HEK293T (cell line): ENCODE measurements around the gene PRTFDC1.

Experiments
- CTCF ChIA-PET: fragments of 350-600 bp; formaldehyde crosslinking; extraction: SDS; loops from one replicate; lab custom pipeline; 2021; ENCODE audit warnings: antibody characterized with exemption, inconsistent platforms; lab: Yijun Ruan, JAX
- POLR2A ChIA-PET: fragments of 350-600 bp; formaldehyde crosslinking; extraction: SDS; loops from one replicate; lab custom pipeline; 2020; ENCODE audit warnings: antibody characterized with exemption, inconsistent platforms; lab: Yijun Ruan, JAX
- DNase-seq: peaks from one replicate; pipeline ENCODE4 v3.0.0; 2012; ENCODE audit warnings: mixed read lengths; ENCODE audit errors: extremely low spot score
- ARNT ChIP-seq: fragments of 450-650 bp; IDR thresholded peaks from 2 replicates; pipeline ENCODE4 v1.6.1; 2017; ENCODE audit warnings: mild to moderate bottlenecking
- BHLHE40 ChIP-seq: fragments of 450-650 bp; IDR thresholded peaks from 2 replicates; pipeline ENCODE4 v1.6.1; 2016; ENCODE audit warnings: mild to moderate bottlenecking, moderate library complexity, borderline replicate concordance
- CTBP1 ChIP-seq: fragments of 450-650 bp; IDR thresholded peaks from 2 replicates; pipeline ENCODE4 v1.6.1; 2016; ENCODE audit warnings: borderline replicate concordance
- ELF4 ChIP-seq: fragments of 450-650 bp; IDR thresholded peaks from 2 replicates; pipeline ENCODE4 v1.6.1; 2017; ENCODE audit warnings: antibody characterized with exemption
- FOXA1 ChIP-seq: fragments of 450-650 bp; IDR thresholded peaks from 2 replicates; pipeline ENCODE4 v1.6.1; 2016; ENCODE audit warnings: mild to moderate bottlenecking
- FOXK2 ChIP-seq: fragments of 450-650 bp; IDR thresholded peaks from 2 replicates; pipeline ENCODE4 v1.6.1; 2016; ENCODE audit warnings: mild to moderate bottlenecking
- FOXM1 ChIP-seq: fragments of 450-650 bp; IDR thresholded peaks from 2 replicates; pipeline ENCODE4 v1.6.1; 2017; ENCODE audit warnings: mild to moderate bottlenecking, borderline replicate concordance
- HDGF ChIP-seq: fragments of 450-650 bp; IDR thresholded peaks from 2 replicates; pipeline ENCODE4 v1.6.1; 2017; ENCODE audit warnings: antibody characterized with exemption, borderline replicate concordance
- L3MBTL2 ChIP-seq: fragments of 450-650 bp; conservative IDR thresholded peaks from 2 replicates; pipeline ENCODE4 v1.6.1; 2016; ENCODE audit warnings: mild to moderate bottlenecking
- LEF1 ChIP-seq: fragments of 450-650 bp; IDR thresholded peaks from 2 replicates; pipeline ENCODE4 v1.6.1; 2017; ENCODE audit warnings: mild to moderate bottlenecking, borderline replicate concordance
- NFRKB ChIP-seq: fragments of 450-650 bp; IDR thresholded peaks from 2 replicates; pipeline ENCODE4 v1.6.1; 2016; ENCODE audit warnings: mild to moderate bottlenecking, moderate library complexity
- PKNOX1 ChIP-seq: fragments of 450-650 bp; IDR thresholded peaks from 2 replicates; pipeline ENCODE4 v1.6.1; 2016
- SP1 ChIP-seq: fragments of 450-650 bp; IDR thresholded peaks from 2 replicates; pipeline ENCODE4 v1.6.1; 2017
- SUZ12 ChIP-seq: fragments of 450-650 bp; IDR thresholded peaks from 2 replicates; pipeline ENCODE4 v1.6.1; 2016; ENCODE audit warnings: mild to moderate bottlenecking
- TARDBP ChIP-seq: fragments of 450-650 bp; IDR thresholded peaks from 2 replicates; pipeline ENCODE4 v1.6.1; 2016
- ZNF384 ChIP-seq: fragments of 450-650 bp; IDR thresholded peaks from 2 replicates; pipeline ENCODE4 v1.6.1; 2016

The PRTFDC1 gene

DNA sequence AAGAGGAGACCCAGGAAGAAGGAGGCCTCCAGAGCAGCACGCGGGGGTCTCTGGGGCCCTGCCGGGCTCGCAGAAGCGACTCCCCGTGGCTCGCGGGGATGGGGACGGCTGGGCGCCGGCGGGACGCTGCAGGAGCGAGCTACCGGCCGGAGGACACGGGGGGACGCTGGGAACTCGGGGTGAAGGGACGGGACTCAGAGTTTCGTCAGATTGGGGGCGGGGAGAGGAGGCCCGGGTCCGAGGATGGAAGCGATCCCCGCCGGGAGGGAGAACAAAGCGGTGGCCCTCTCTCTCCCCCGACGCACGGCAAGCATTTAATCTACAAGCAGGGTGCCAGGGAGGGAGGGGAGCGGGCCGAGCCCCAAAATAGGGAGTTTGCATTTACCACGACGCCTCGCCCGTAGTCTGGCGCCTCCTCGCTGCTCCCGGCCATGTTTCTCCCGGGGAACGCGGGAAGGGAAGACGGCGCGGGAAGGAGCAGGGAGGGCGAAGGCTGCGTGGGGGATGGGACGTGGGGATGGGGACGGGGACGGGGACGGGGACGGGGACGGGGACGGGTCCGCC, at the start of gene PRTFDC1:
TSS of gene PRTFDC1 (minus strand) at position 464 of the 564 bp plus-strand sequence. CDS start at position 433, 31 bp downstream.
- POLR2A ChIA-PET = interaction anchor here (0.7 to 1.1 kb wide), 3 partner anchors 12 to 227 kb away, joined by 3 to 4 read pairs (median 3); no protein-coding TSS in a partner anchor
- TF ChIP-seq FOXK2 (no peak), TARDBP (no peak), L3MBTL2 (peak; percentile 92), NFRKB (peak; percentile 33; the same call in 1 of the 2 replicates), CTBP1 (no peak), SUZ12 (no peak), ZNF384 (no peak), BHLHE40 (no peak), SP1 (no peak), HDGF (no peak), FOXA1 (no peak), LEF1 (no peak)
- CTCF ChIA-PET = interaction anchor here (1.4 kb wide), 1 partner anchor 10 kb away, joined by 3 read pairs; no protein-coding TSS in a partner anchor
- DNase-seq = peak; percentile 38

GRCh38 chr10:24998044-24998443, 45.6 kb upstream of the PRTFDC1 start:
- ChIA-PET POLR2A (no interaction called here), CTCF (no interaction called here)
- TF ChIP-seq NFRKB (no peak), ARNT (no peak), PKNOX1 (no peak), HDGF (no peak), CTBP1 (no peak), SP1 (no peak), FOXM1 (no peak), TARDBP (no peak), SUZ12 (no peak)
- no peak for DNase-seq

GRCh38 chr10:24995072-24995471, 42.7 kb upstream of the PRTFDC1 start:
- DNase-seq = no peak
- no peak for TF ChIP-seq CTBP1
- TF ChIP-seq L3MBTL2 = no peak
- no peak for TF ChIP-seq LEF1
- TF ChIP-seq FOXA1 = no peak
- TF ChIP-seq ARNT = no peak
- CTCF ChIA-PET = no interaction called here
- POLR2A ChIA-PET = no interaction called here

DNA sequence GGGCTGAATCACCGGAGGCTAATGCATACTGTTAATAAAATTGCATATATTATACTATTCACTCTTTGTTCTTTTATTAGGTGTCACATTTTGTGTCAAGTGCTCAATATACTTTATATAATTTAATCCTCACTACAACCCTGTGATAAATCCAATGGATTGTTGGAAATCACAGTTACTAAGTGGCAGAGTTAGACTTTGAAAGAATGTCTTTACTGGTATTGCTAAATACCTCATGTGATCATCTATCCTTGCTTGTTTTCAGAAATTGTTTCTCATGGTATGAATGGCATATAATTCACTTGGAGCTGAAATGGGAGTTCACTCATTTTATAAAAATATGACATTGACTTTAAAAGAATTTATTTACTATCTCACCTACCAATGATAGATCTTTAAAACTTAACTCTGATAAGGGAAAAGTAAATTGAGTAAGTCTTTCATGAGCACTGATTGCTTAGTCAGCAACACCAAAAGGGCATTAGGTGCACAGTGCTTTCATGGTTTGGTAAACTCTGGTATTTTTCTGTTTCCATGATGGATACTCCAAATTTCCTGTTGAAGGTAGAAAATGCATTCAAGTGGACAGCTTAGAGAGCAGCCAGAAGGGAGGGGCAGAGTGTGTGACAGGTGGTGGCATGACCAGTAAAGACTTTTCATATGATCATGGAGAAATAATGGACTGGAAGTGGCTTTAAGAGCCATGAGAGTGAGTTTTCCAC, 41.0 kb upstream of the PRTFDC1 start:
- DNase-seq = no peak
- CTCF ChIA-PET = no interaction called here
- TF ChIP-seq PKNOX1 (no peak), LEF1 (no peak), L3MBTL2 (no peak), FOXA1 (no peak), HDGF (no peak), TARDBP (no peak), FOXM1 (no peak), ZNF384 (no peak), SP1 (no peak), ARNT (no peak), CTBP1 (no peak), ELF4 (no peak), FOXK2 (no peak), NFRKB (no peak)
- POLR2A ChIA-PET = no interaction called here

DNA sequence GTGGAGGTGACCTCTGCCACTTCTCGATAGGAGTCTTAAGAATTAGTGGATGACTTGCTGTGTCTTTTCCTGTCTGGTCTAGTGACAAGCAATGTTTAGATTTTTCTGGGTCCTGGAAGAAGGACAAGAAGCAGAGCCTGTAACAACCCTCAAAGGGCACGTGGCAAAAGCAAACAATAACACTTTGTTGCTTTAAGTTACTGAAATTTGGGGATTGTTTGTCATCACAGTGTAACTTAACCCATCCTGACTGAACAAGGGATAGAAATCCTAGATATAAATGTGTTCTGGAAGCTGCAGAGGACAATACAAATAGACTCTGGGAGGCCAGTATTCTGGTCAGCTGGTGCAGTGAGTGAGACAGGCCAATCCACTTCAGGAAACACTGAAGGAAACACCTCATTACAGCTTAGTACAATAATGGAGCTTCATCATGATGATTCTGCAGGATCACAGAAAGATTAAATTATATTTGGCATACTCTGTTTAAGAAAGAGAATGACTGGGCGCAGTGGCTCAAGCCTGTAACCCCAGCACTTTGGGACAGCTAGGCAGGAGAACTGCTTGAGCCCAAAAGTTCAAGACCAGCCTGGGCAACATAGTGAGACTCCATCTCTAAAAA, 40.2 kb upstream of the PRTFDC1 start:
- CTCF ChIA-PET = no interaction called here
- DNase-seq = no peak
- POLR2A ChIA-PET = no interaction called here
- TF ChIP-seq FOXK2 (no peak), CTBP1 (no peak), ZNF384 (no peak), BHLHE40 (no peak), FOXM1 (no peak), SP1 (no peak), PKNOX1 (no peak), LEF1 (no peak), NFRKB (no peak), FOXA1 (no peak), HDGF (no peak), TARDBP (no peak), ARNT (no peak), ELF4 (no peak), SUZ12 (no peak), L3MBTL2 (no peak)

DNA sequence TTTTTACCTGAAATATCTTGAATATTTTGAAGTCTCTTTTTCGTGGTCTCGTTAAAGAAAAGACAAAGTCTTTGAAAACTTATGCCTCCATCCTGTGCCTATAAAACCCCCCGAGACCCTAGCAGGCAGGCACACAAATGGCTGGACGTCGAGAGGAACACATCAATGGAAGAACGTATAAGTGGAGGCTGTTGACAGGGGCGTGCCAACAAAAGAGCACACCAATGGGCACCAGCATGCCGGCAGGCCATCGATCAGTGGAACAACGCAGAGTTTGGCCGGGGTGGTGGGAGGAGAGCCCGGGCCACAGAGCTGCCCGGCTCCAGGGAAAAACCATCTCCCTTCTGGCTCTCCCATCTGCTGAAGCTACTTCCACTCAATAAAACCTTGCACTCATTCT, 38.9 kb upstream of the PRTFDC1 start:
- CTCF ChIA-PET = no interaction called here
- TF ChIP-seq PKNOX1 (no peak), FOXM1 (no peak), LEF1 (no peak), ZNF384 (no peak)
- POLR2A ChIA-PET = no interaction called here

More for the DNA sequence above, 38.9 kb upstream of the PRTFDC1 start:
- no peak for DNase-seq
